ENCODE results near the gene SHROOM3. TPM values are rescaled to one million over a fixed set of nuclear protein-coding genes. Genes with fewer than 3 reads are reported as not detected.

Gene SHROOM3
- total and polyA plus RNA-seq, 2 of the 13 experiments (the other 11 are each of a cell fraction or from before 2014, with no cell fraction given), result 0.01 TPM; not detected in 1

DNA sequence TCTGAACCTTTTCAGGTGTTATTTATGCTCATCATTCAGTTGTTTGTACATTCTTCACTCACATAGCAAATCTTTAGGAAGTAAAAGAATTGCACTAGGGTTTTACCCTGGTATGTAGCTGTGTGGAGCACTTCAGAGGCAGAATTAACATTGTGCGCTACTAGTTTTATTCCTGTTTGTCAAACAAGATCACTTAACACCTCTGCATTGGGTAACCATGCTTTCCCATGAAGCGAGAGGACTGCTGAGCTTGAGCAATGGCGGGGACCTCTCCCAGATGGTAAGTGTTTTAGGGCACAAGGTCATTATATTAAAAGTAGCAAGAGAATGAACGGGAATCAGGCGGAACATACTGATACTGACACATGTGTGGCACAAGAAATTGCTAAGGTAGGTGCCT lies 59.2 kb downstream of the SHROOM3 start:
- Histone ChIP-seq H3K9ac (ENCODE audit: insufficient read depth, low read depth, low read length) (no peak overlapping the region), H2AFZ (ENCODE audit: low read length) (no peak overlapping the region), H3K36me3 (replicated peaks in 1 of 2; ENCODE audit: control insufficient read depth in 1 of 2, insufficient read depth in 2 of 2, low read length in 2 of 2) (no peaks in the 10 kb centered on the region), H3K4me3 (replicated peaks in 1 of 3; ENCODE audit: insufficient read depth in 1 of 3, low read depth in 2 of 3, low read length in 3 of 3) (no peak overlapping the region), H3K9me3 (ENCODE audit: low read length) (peaks cover 8% of the 10 kb centered on the region), H4K20me1 (ENCODE audit: insufficient read depth, low read length) (no peaks in the 10 kb centered on the region), H3K27ac (ENCODE audit: extremely low read length, insufficient read depth, low read length) (no peak overlapping the region), H3K79me2 (ENCODE audit: insufficient read depth, low read length) (no peaks in the 10 kb centered on the region), H3K4me1 (ENCODE audit: insufficient read depth, low read length) (peaks cover 14% of the 10 kb centered on the region), H3K27me3 (ENCODE audit: control insufficient read depth in 1 of 2, insufficient read depth in 2 of 2, low read length in 2 of 2) (no peaks in the 10 kb centered on the region; a peak in 1 of 5 replicates), H3K4me2 (ENCODE audit: low read depth, low read length) (no peak overlapping the region)
- WGBS (ENCODE audit: low lambda C conversion rate), result 32% methylated on average over 5 of the region's 5 CpGs
- TF ChIP-seq RFXANK (CRISPR knock-in tag; IDR thresholded peaks at IDR 0.05) (no peak), LCORL (IDR thresholded peaks at IDR 0.05) (no peak), LCORL (CRISPR knock-in tag; IDR thresholded peaks at IDR 0.05) (no peak), FOSL2 (CRISPR knock-in tag; IDR thresholded peaks at IDR 0.05) (no peak)
- ChIA-PET POLR2A (no interaction called here), CTCF (ENCODE audit: low intra/inter-chr PET ratio, low total read pairs) (no interaction called here)
- FAIRE-seq (no peak), DNase-seq (ENCODE audit: low spot score) (no peak), ATAC-seq (no peak)
- no TSS peak for BruUV-seq (replicated peaks)
- intact Hi-C loops (cut with micrococcal nuclease; ENCODE audit: unreplicated experiment), result no loop called here
- in situ Hi-C loops (cut with HindIII; ENCODE audit: extremely low pct_ligation_motif_present, low pct_unique_long_range_greater_than_20kb), result no loop called here

DNA sequence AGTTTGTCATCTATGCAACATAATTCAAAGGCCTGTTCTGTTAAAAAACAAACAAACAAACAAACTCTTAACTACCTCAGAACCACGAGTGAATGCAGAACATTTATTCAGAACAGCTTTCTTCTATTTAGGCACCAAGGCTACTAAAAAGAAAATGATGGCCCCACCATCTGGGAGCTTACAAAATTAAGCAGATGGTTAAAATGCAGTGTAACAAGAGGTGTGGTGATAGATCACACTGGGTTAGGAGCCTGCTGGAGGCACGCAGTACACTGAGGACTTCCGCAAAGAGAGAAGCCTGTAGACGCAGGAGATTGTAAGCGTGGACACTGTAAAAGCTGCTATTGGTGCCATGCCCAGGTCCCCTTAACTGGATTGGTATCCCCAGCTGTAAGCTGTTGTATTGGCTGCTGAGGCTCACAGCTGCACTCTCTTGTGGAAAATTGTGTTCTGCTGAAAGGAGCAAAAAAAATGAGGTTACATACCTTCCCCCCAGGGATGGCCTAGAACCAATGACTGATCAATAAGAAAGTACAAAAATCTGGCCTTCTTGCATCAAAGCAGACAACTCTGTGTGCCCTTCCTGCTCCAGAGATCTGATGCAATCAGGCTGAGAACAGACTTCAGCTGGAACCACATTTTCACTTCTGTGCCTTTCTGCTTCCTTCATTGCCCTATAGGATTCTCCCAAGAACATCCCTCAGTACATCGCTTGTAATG lies 60.0 kb downstream of the SHROOM3 start:
- Histone ChIP-seq H3K27ac (ENCODE audit: extremely low read length, insufficient read depth, low read length) (no peak overlapping the region), H2AFZ (ENCODE audit: low read length) (no peak overlapping the region), H3K4me2 (ENCODE audit: low read depth, low read length) (no peak overlapping the region), H3K79me2 (ENCODE audit: insufficient read depth, low read length) (no peaks in the 10 kb centered on the region), H3K27me3 (ENCODE audit: control insufficient read depth in 1 of 2, insufficient read depth in 2 of 2, low read length in 2 of 2) (no peaks in the 10 kb centered on the region; a peak in 1 of 5 replicates), H3K9me3 (ENCODE audit: low read length) (peaks cover under 1% of the 10 kb centered on the region; the same call in 1 of the 2 replicates), H3K9ac (ENCODE audit: insufficient read depth, low read depth, low read length) (no peak overlapping the region), H3K4me1 (ENCODE audit: insufficient read depth, low read length) (peaks cover 14% of the 10 kb centered on the region), H3K4me3 (replicated peaks in 1 of 3; ENCODE audit: insufficient read depth in 1 of 3, low read depth in 2 of 3, low read length in 3 of 3) (no peak overlapping the region), H4K20me1 (ENCODE audit: insufficient read depth, low read length) (no peaks in the 10 kb centered on the region), H3K36me3 (replicated peaks in 1 of 2; ENCODE audit: control insufficient read depth in 1 of 2, insufficient read depth in 2 of 2, low read length in 2 of 2) (no peaks in the 10 kb centered on the region)
- WGBS (ENCODE audit: low lambda C conversion rate), result 62% methylated on average over 6 of the region's 6 CpGs
- TF ChIP-seq ZNF335 (CRISPR knock-in tag; IDR thresholded peaks at IDR 0.05) (no peak), ZNF253 (CRISPR knock-in tag; IDR thresholded peaks at IDR 0.05; ENCODE audit: borderline replicate concordance) (no peak)
- no peak for FAIRE-seq
- no peak for DNase-seq (ENCODE audit: low spot score)
- intact Hi-C loops (cut with micrococcal nuclease; ENCODE audit: unreplicated experiment), result no loop called here
- no TSS peak for BruUV-seq (replicated peaks)
- ChIA-PET POLR2A (no interaction called here), CTCF (ENCODE audit: low intra/inter-chr PET ratio, low total read pairs) (no interaction called here)
- in situ Hi-C loops (cut with HindIII; ENCODE audit: extremely low pct_ligation_motif_present, low pct_unique_long_range_greater_than_20kb), result no loop called here
- ATAC-seq, result no peak

All from HepG2 (cell line).